DMS153 treated with DMSO at 0.1 percent for 48 hours (cell line): Measurements from ENCODE around the gene ARHGEF18.
"Not testable (repeated sequence)": the region's sequence is repeated elsewhere in the genome, so short reads cannot be mapped to it uniquely, and the experiment has no call there.

ENCODE experiments used
- DNase-seq: peaks from one replicate; lab custom pipeline; 2025; ENCODE audit not compliant: unreplicated experiment; lab: John Stamatoyannopoulos, UW

The ARHGEF18 gene

GRCh38 chr19:7348587-7349230 is at the start of gene ARHGEF18:
TSS of gene ARHGEF18 (plus strand) at chr19:7348937. CDS start at chr19:7362891, 13,954 bp downstream.
- no peak for DNase-seq

- no peak for DNase-seq
Measured at GRCh38 chr19:7301525-7301924, 47.2 kb upstream of the ARHGEF18 start.

GRCh38 chr19:7303470-7303869 is 45.3 kb upstream of the ARHGEF18 start:
- no peak for DNase-seq

GRCh38 chr19:7304200-7304599 is 44.5 kb upstream of the ARHGEF18 start:
- DNase-seq, result no peak

GRCh38 chr19:7307590-7308218 is 41.0 kb upstream of the ARHGEF18 start:
- DNase-seq, result no peak

GRCh38 chr19:7308327-7308726 is 40.4 kb upstream of the ARHGEF18 start:
- not testable (repeated sequence) for DNase-seq

GRCh38 chr19:7311911-7312310 is 36.8 kb upstream of the ARHGEF18 start:
- DNase-seq, result no peak

- DNase-seq, result no peak
Measured at GRCh38 chr19:7312816-7313215, 35.9 kb upstream of the ARHGEF18 start.

- no peak for DNase-seq
Measured at GRCh38 chr19:7318176-7318575, 30.6 kb upstream of the ARHGEF18 start.

GRCh38 chr19:7326105-7326877 is 22.4 kb upstream of the ARHGEF18 start:
- no peak for DNase-seq

- DNase-seq, result no peak
Measured at GRCh38 chr19:7327802-7328201, 20.9 kb upstream of the ARHGEF18 start.

- DNase-seq, result no peak
Measured at GRCh38 chr19:7328647-7329046, 20.1 kb upstream of the ARHGEF18 start.

GRCh38 chr19:7331446-7331845 is 17.3 kb upstream of the ARHGEF18 start:
- no peak for DNase-seq

GRCh38 chr19:7333198-7334118 is 15.3 kb upstream of the ARHGEF18 start:
- DNase-seq, result no peak

GRCh38 chr19:7336321-7336973 is 12.3 kb upstream of the ARHGEF18 start:
- DNase-seq, result no peak

- no peak for DNase-seq
Measured at GRCh38 chr19:7337380-7338194, 11.2 kb upstream of the ARHGEF18 start.

- peak; percentile 18 for DNase-seq
Measured at GRCh38 chr19:7340959-7341837, 7.5 kb upstream of the ARHGEF18 start.

- DNase-seq, result no peak
Measured at GRCh38 chr19:7342143-7342542, 6.6 kb upstream of the ARHGEF18 start.
